HG02623 (cell line): Measurements from ENCODE around the gene FRRS1.
A peak's percentile ranks its signal among the peaks of the same experiment; 100 is the strongest.
"Not testable (repeated sequence)": the region's sequence is repeated elsewhere in the genome, so short reads cannot be mapped to it uniquely, and the experiment has no call there.

ENCODE experiments used
- ATAC-seq: cut with Tn5 transposase; IDR thresholded peaks from one replicate; pipeline ENCODE4 v1.9.1; 2021; ENCODE audit warnings: moderate library complexity; ENCODE audit not compliant: unreplicated experiment

The FRRS1 gene

GRCh38 chr1:99766378-99766800, at the start of gene FRRS1:
Gene FRRS1, minus strand, starts transcription at chr1:99766635. Its CDS starts 17,867 bp downstream, at chr1:99748768.
- peak; percentile 92 for ATAC-seq

GRCh38 chr1:99814373-99814900, 48.0 kb upstream of the FRRS1 start:
- no peak for ATAC-seq

- ATAC-seq, result no peak
Measured at GRCh38 chr1:99811747-99812146, 45.3 kb upstream of the FRRS1 start.

- no peak for ATAC-seq
Measured at GRCh38 chr1:99811075-99811474, 44.6 kb upstream of the FRRS1 start.

- peak; percentile 84 for ATAC-seq
Measured at GRCh38 chr1:99808391-99809115, 42.1 kb upstream of the FRRS1 start.

- no peak for ATAC-seq
Measured at GRCh38 chr1:99806882-99807281, 40.4 kb upstream of the FRRS1 start.

- no peak for ATAC-seq
Measured at GRCh38 chr1:99801584-99801983, 35.1 kb upstream of the FRRS1 start.

- ATAC-seq, result not testable (repeated sequence)
Measured at GRCh38 chr1:99793861-99794260, 27.4 kb upstream of the FRRS1 start.

- no peak for ATAC-seq
Measured at GRCh38 chr1:99789715-99790114, 23.3 kb upstream of the FRRS1 start.

GRCh38 chr1:99788896-99789295, 22.5 kb upstream of the FRRS1 start:
- no peak for ATAC-seq

- peak; percentile 71 for ATAC-seq
Measured at GRCh38 chr1:99786751-99787501, 20.5 kb upstream of the FRRS1 start.

GRCh38 chr1:99784809-99785255, 18.4 kb upstream of the FRRS1 start:
- no peak for ATAC-seq

GRCh38 chr1:99784143-99784542, 17.7 kb upstream of the FRRS1 start:
- ATAC-seq, result no peak

GRCh38 chr1:99782920-99783319, 16.5 kb upstream of the FRRS1 start:
- ATAC-seq, result no peak

GRCh38 chr1:99782397-99782796, 16.0 kb upstream of the FRRS1 start:
- ATAC-seq, result no peak

- ATAC-seq, result no peak
Measured at GRCh38 chr1:99781798-99782197, 15.4 kb upstream of the FRRS1 start.

- ATAC-seq, result no peak
Measured at GRCh38 chr1:99777752-99778151, 11.3 kb upstream of the FRRS1 start.

- no peak for ATAC-seq
Measured at GRCh38 chr1:99776120-99776519, 9.7 kb upstream of the FRRS1 start.

GRCh38 chr1:99772809-99773208, 6.4 kb upstream of the FRRS1 start:
- ATAC-seq, result no peak

GRCh38 chr1:99771513-99771918, 5.1 kb upstream of the FRRS1 start:
- no peak for ATAC-seq

- no peak for ATAC-seq
Measured at GRCh38 chr1:99768524-99769245, 2.2 kb upstream of the FRRS1 start.
